H9 (cell line): ENCODE measurements around the gene ATRNL1. TPM values are rescaled to one million over a fixed set of nuclear protein-coding genes. Genes with fewer than 3 reads are reported as not detected.
"Not testable (repeated sequence)": the region's sequence is repeated elsewhere in the genome, so short reads cannot be mapped to it uniquely, and the experiment has no call there.

ENCODE experiments used
- DNase-seq: peaks from one replicate; pipeline ENCODE4 v3.0.0-alpha.2; 2017
- H2AFZ ChIP-seq: one replicate; pipeline ENCODE4 v1.6.1; 2013; ENCODE audit warnings: mild to moderate bottlenecking, low read length, control low read depth, moderate library complexity
- H2AK5ac ChIP-seq: 2 replicates; pipeline ENCODE4 v1.6.1; 2013; ENCODE audit warnings: low read length, control low read depth, mixed read lengths; ENCODE audit not compliant: insufficient read length
- H2BK120ac ChIP-seq: one replicate; pipeline ENCODE4 v1.6.1; 2013; ENCODE audit warnings: low read depth, mild to moderate bottlenecking, low read length, control low read depth, inconsistent platforms; ENCODE audit not compliant: poor library complexity, severe bottlenecking
- H2BK12ac ChIP-seq: 2 replicates; pipeline ENCODE4 v1.6.1; 2013; ENCODE audit warnings: low read length, control low read depth, mixed read lengths, low read depth; ENCODE audit not compliant: insufficient read length
- H2BK15ac ChIP-seq: 2 replicates; pipeline ENCODE4 v1.6.1; 2013; ENCODE audit warnings: low read depth, low read length, control low read depth
- H2BK20ac ChIP-seq: one replicate; pipeline ENCODE4 v1.6.1; 2013; ENCODE audit warnings: low read depth, mild to moderate bottlenecking, low read length, control low read depth, inconsistent platforms; ENCODE audit not compliant: poor library complexity, severe bottlenecking
- H2BK5ac ChIP-seq: 2 replicates; pipeline ENCODE4 v1.6.1; 2013; ENCODE audit warnings: low read length, control low read depth, mixed read lengths; ENCODE audit not compliant: insufficient read length
- H3K14ac ChIP-seq: 2 replicates; pipeline ENCODE4 v1.6.1; 2013; ENCODE audit warnings: low read length, control low read depth; ENCODE audit not compliant: insufficient read depth
- H3K18ac ChIP-seq: 2 replicates; pipeline ENCODE4 v1.6.1; 2013; ENCODE audit warnings: low read depth, mild to moderate bottlenecking, mixed read lengths, low read length, control low read depth; ENCODE audit not compliant: insufficient read length
- H3K23ac ChIP-seq: 2 replicates; pipeline ENCODE4 v1.6.1; 2013; ENCODE audit warnings: low read length, control low read depth, mixed read lengths, low read depth; ENCODE audit not compliant: insufficient read length
- H3K23me2 ChIP-seq: 2 replicates; pipeline ENCODE4 v1.6.1; 2013; ENCODE audit warnings: low read depth, mild to moderate bottlenecking, mixed read lengths, low read length, control low read depth; ENCODE audit not compliant: insufficient read length, poor library complexity, severe bottlenecking
- H3K27ac ChIP-seq: 2 replicates; pipeline ENCODE4 v1.5.1; 2013; ENCODE audit warnings: low read length, control low read depth, mixed read lengths, low read depth; ENCODE audit not compliant: insufficient read length
- H3K27me3 ChIP-seq: 2 replicates; pipeline ENCODE4 v1.6.1; 2013; ENCODE audit warnings: low read length, control low read depth, inconsistent platforms; ENCODE audit not compliant: insufficient read depth
- H3K4ac ChIP-seq: 2 replicates; pipeline ENCODE4 v1.6.1; 2013; ENCODE audit warnings: low read depth, mild to moderate bottlenecking, control low read depth, inconsistent platforms, low read length, moderate library complexity
- H3K4me1 ChIP-seq: 2 replicates; pipeline ENCODE4 v1.6.1; 2013; ENCODE audit warnings: low read length, control low read depth, inconsistent platforms; ENCODE audit not compliant: insufficient read depth
- H3K4me2 ChIP-seq: 2 replicates; pipeline ENCODE4 v1.6.1; 2013; ENCODE audit warnings: low read length, control low read depth, mixed read lengths; ENCODE audit not compliant: insufficient read length, insufficient read depth
- H3K56ac ChIP-seq: 2 replicates; pipeline ENCODE4 v1.6.1; 2013; ENCODE audit warnings: low read depth, mild to moderate bottlenecking, mixed read lengths, low read length, control low read depth; ENCODE audit not compliant: insufficient read length
- H3K79me1 ChIP-seq: 2 replicates; pipeline ENCODE4 v1.6.1; 2013; ENCODE audit warnings: low read depth, mild to moderate bottlenecking, moderate library complexity, low read length, control low read depth, inconsistent platforms; ENCODE audit not compliant: insufficient read depth, poor library complexity, severe bottlenecking
- H3K79me2 ChIP-seq: 2 replicates; pipeline ENCODE4 v1.6.1; 2013; ENCODE audit warnings: low read length, control low read depth, inconsistent platforms; ENCODE audit not compliant: insufficient read depth
- H3K9ac ChIP-seq: 2 replicates; pipeline ENCODE4 v1.6.1; 2013; ENCODE audit warnings: low read length, control low read depth, mixed read lengths; ENCODE audit not compliant: insufficient read length; ENCODE audit errors: extremely low read depth
- H3K9me3 ChIP-seq: one replicate; pipeline ENCODE4 v1.6.1; 2013; ENCODE audit warnings: low read depth, low read length, inconsistent platforms; ENCODE audit not compliant: control insufficient read depth
- H3T11ph ChIP-seq: one replicate; pipeline ENCODE4 v1.6.1; 2013; ENCODE audit warnings: mild to moderate bottlenecking, low read length, control low read depth, inconsistent platforms
- H4K20me1 ChIP-seq: one replicate; pipeline ENCODE4 v1.6.1; 2013; ENCODE audit not compliant: control insufficient read depth, insufficient read length, insufficient read depth
- H4K5ac ChIP-seq: 2 replicates; pipeline ENCODE4 v1.6.1; 2013; ENCODE audit warnings: low read depth, mild to moderate bottlenecking, mixed read lengths, low read length, control low read depth; ENCODE audit not compliant: insufficient read length
- H4K8ac ChIP-seq: replicated peaks from 2 replicates; pipeline ENCODE4 v1.6.1; 2013; ENCODE audit warnings: low read length, control low read depth, mixed read lengths, low read depth; ENCODE audit not compliant: insufficient read length
- H4K91ac ChIP-seq: 2 replicates; pipeline ENCODE4 v1.6.1; 2013; ENCODE audit warnings: low read depth, mild to moderate bottlenecking, moderate library complexity, mixed read lengths, low read length, control low read depth; ENCODE audit not compliant: insufficient read length
- H3K27ac Mint-ChIP-seq, 3 experiments: 2 replicates in 2 of 3; 3 replicates in 1 of 3; pipeline ENCODE4 v1.8.0; 2020 to 2021; ENCODE audit warnings: mixed read lengths in 3 of 3, mild to moderate bottlenecking in 1 of 3, moderate library complexity in 1 of 3
- H3K27me3 Mint-ChIP-seq: 2 replicates; pipeline ENCODE4 v1.8.0; 2021; ENCODE audit warnings: low read depth, mild to moderate bottlenecking, moderate library complexity, mixed read lengths
- H3K36me3 Mint-ChIP-seq, 3 experiments: 2 replicates in 2 of 3; 3 replicates in 1 of 3; pipeline ENCODE4 v1.8.0; 2020 to 2021; ENCODE audit warnings: low read depth in 3 of 3, mixed read lengths in 3 of 3; ENCODE audit not compliant: insufficient read depth in 1 of 3
- H3K4me1 Mint-ChIP-seq, 2 experiments: 2 replicates each; pipeline ENCODE4 v1.8.0; 2020; ENCODE audit warnings: mixed read lengths in 2 of 2
- H3K4me3 Mint-ChIP-seq, 2 experiments: 2 replicates in 1 of 2; 3 replicates in 1 of 2; pipeline ENCODE4 v1.8.0; 2020 to 2021; ENCODE audit warnings: mild to moderate bottlenecking in 2 of 2, mixed read lengths in 2 of 2, moderate library complexity in 1 of 2
- H3K9me3 Mint-ChIP-seq, 2 experiments: 2 replicates in 1 of 2; 3 replicates in 1 of 2; pipeline ENCODE4 v1.8.0; 2020; ENCODE audit warnings: mild to moderate bottlenecking in 2 of 2, mixed read lengths in 2 of 2, moderate library complexity in 1 of 2
- WGBS: extraction: QIAGEN DNeasy Blood & Tissue Kit; methylation state at CpG from one replicate; pipeline ENCODE4 v1.1.7; 2013; ENCODE audit warnings: missing lambda C conversion rate, low lambda C conversion rate, mixed read lengths; ENCODE audit not compliant: insufficient read length; ENCODE audit errors: extremely low coverage; 5-methylcytosine and 5-hydroxymethylcytosine counted together
- total RNA-seq: library from RNA; stranded (reverse); gene quantifications from 2 replicates; pipeline ENCODE4 v1.2.1, GENCODE V29; 2021
- TF ChIP-seq, protein P1 (sequence below): fragments of 200-600 bp; sonication (generic); conservative IDR thresholded peaks from 3 replicates; pipeline ENCODE4 v1.8.0; 2021; ENCODE audit warnings: antibody characterized with exemption, mild to moderate bottlenecking

ATRNL1 gene
- total RNA-seq, 1 experiment from 2014 or later: 9.2 TPM

GRCh38 chr10:115402699-115403098 lies 309.5 kb downstream of the ATRNL1 start:
- Histone ChIP-seq H4K20me1 (no peaks in the 10 kb centered on the region), H3K23ac (no peak overlapping the region), H3K9me3 (no peaks in the 10 kb centered on the region), H3K9ac (no peak overlapping the region), H2AK5ac (no peak overlapping the region), H4K8ac (no peak overlapping the region), H3K56ac (no peak overlapping the region), H2BK120ac (no peak overlapping the region), H2BK20ac (no peak overlapping the region), H3K18ac (no peak overlapping the region), H3K23me2 (no peaks in the 10 kb centered on the region), H3K27ac (no peak overlapping the region), H3K79me1 (no peaks in the 10 kb centered on the region), H3K79me2 (no peaks in the 10 kb centered on the region), H3K4me2 (no peak overlapping the region), H2BK5ac (no peak overlapping the region), H3K27me3 (no peaks in the 10 kb centered on the region), H2BK15ac (no peak overlapping the region), H3T11ph (no peak overlapping the region), H4K91ac (no peak overlapping the region), H2BK12ac (no peak overlapping the region), H3K14ac (no peak overlapping the region), H4K5ac (no peak overlapping the region), H2AFZ (no peak overlapping the region), H3K4ac (no peak overlapping the region), H3K4me1 (no peaks in the 10 kb centered on the region)
- H3K36me3 Mint-ChIP-seq: no peaks in the 10 kb centered on the region
- DNase-seq: no peak
- no peaks in the 10 kb centered on the region for H3K27me3 Mint-ChIP-seq
- WGBS: no CpG with 5 or more reads among the region's 1 CpG
- TF ChIP-seq, protein P1, sequence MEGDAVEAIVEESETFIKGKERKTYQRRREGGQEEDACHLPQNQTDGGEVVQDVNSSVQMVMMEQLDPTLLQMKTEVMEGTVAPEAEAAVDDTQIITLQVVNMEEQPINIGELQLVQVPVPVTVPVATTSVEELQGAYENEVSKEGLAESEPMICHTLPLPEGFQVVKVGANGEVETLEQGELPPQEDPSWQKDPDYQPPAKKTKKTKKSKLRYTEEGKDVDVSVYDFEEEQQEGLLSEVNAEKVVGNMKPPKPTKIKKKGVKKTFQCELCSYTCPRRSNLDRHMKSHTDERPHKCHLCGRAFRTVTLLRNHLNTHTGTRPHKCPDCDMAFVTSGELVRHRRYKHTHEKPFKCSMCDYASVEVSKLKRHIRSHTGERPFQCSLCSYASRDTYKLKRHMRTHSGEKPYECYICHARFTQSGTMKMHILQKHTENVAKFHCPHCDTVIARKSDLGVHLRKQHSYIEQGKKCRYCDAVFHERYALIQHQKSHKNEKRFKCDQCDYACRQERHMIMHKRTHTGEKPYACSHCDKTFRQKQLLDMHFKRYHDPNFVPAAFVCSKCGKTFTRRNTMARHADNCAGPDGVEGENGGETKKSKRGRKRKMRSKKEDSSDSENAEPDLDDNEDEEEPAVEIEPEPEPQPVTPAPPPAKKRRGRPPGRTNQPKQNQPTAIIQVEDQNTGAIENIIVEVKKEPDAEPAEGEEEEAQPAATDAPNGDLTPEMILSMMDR: no peak
- no peaks in the 10 kb centered on the region; a peak in 1 of 5 replicates for H3K9me3 Mint-ChIP-seq
- no peak overlapping the region for H3K4me3 Mint-ChIP-seq
- no peak overlapping the region for H3K27ac Mint-ChIP-seq
- H3K4me1 Mint-ChIP-seq: no peaks in the 10 kb centered on the region

GRCh38 chr10:115405838-115406237 lies 312.7 kb downstream of the ATRNL1 start:
- H3K14ac ChIP-seq, H3K9ac ChIP-seq, H4K20me1 ChIP-seq, H3K56ac ChIP-seq, H3K27me3 ChIP-seq, H3K36me3 Mint-ChIP-seq, H4K8ac ChIP-seq, H3K27ac Mint-ChIP-seq, H4K91ac ChIP-seq, H3K4me1 ChIP-seq, H2BK15ac ChIP-seq, H2AFZ ChIP-seq, H3K79me1 ChIP-seq, H3K23me2 ChIP-seq, H3K4me1 Mint-ChIP-seq, H3K23ac ChIP-seq, H2AK5ac ChIP-seq, H3K18ac ChIP-seq, H3K9me3 Mint-ChIP-seq, H3K79me2 ChIP-seq, H2BK120ac ChIP-seq, H3K4me2 ChIP-seq, DNase-seq, H2BK5ac ChIP-seq, H3K27me3 Mint-ChIP-seq, H2BK20ac ChIP-seq, H3T11ph ChIP-seq, H3K4ac ChIP-seq, H3K27ac ChIP-seq, H2BK12ac ChIP-seq, H3K9me3 ChIP-seq, H3K4me3 Mint-ChIP-seq, H4K5ac ChIP-seq: not testable (repeated sequence)
- no CpG with 5 or more reads among the region's 3 CpGs for WGBS
